Measurements from ENCODE around the gene PKNOX1.

DNA sequence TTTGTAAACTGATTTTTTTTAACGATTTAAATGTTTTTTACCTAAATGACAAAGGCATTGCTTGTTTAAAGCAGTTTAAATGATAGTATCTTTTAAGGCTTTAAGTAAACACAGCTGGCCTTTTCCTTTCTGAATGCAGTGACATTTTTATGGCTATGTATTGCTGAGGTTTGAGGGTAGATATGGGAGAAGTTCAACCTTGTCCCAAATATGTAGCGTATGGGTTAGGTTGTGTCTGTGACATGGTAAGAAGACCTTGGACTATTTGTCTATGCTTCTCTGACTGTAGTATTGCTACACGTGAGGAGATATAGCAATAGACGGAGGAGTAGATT is 32.5 kb downstream of the PKNOX1 start:
- TF ChIP-seq POLR2AphosphoS5 (IDR thresholded peaks at IDR 0.05; ENCODE audit: insufficient read depth in 1 of 2, low read depth in 1 of 2) (no peak), POLR2A (IDR thresholded peaks at IDR 0.05) (no peak)
- TF ChIP-seq, protein P1, sequence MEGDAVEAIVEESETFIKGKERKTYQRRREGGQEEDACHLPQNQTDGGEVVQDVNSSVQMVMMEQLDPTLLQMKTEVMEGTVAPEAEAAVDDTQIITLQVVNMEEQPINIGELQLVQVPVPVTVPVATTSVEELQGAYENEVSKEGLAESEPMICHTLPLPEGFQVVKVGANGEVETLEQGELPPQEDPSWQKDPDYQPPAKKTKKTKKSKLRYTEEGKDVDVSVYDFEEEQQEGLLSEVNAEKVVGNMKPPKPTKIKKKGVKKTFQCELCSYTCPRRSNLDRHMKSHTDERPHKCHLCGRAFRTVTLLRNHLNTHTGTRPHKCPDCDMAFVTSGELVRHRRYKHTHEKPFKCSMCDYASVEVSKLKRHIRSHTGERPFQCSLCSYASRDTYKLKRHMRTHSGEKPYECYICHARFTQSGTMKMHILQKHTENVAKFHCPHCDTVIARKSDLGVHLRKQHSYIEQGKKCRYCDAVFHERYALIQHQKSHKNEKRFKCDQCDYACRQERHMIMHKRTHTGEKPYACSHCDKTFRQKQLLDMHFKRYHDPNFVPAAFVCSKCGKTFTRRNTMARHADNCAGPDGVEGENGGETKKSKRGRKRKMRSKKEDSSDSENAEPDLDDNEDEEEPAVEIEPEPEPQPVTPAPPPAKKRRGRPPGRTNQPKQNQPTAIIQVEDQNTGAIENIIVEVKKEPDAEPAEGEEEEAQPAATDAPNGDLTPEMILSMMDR (IDR thresholded peaks at IDR 0.05), result no peak

Measured in vagina (tissue), 2 donors.